H1 (cell line): ENCODE data around the gene QSOX2. TPM values are rescaled to one million over a fixed set of nuclear protein-coding genes. Genes with fewer than 3 reads are reported as not detected.
A peak's percentile ranks its signal among the peaks of the same experiment; 100 is the strongest.

Source experiments
- CTCF ChIA-PET: fragments of 300-600 bp; sonication (Branson Sonifier 250); formaldehyde crosslinking; loops from one replicate; lab custom pipeline; 2021; ENCODE audit not compliant: partially characterized antibody; lab: Charles Lee
- POLR2A ChIA-PET: fragments of 300-600 bp; sonication (Branson Sonifier 250); formaldehyde crosslinking; loops from one replicate; lab custom pipeline; 2021; ENCODE audit warnings: inconsistent platforms; ENCODE audit not compliant: partially characterized antibody; lab: Charles Lee
- DNase-seq, 2 experiments: peaks; one replicate each; pipeline versions ENCODE4 v3.0.0 to v3.0.0-alpha.2; 2010 to 2022; ENCODE audit warnings: low spot score in 2 of 2, low read depth in 1 of 2, mixed read lengths in 1 of 2
- FAIRE-seq: peaks from 2 replicates; lab custom pipeline; 2011; peaks lifted over from hg19 to GRCh38; lab: Jason Lieb, UNC
- H2AFZ ChIP-seq: 2 replicates; pipeline ENCODE4 v1.8.1; 2012; ENCODE audit warnings: low read length, inconsistent platforms
- H2AK5ac ChIP-seq: 2 replicates; pipeline ENCODE4 v1.6.1; 2013; ENCODE audit warnings: low read depth, low read length
- H2BK120ac ChIP-seq: replicated peaks from 2 replicates; pipeline ENCODE3; 2013; ENCODE audit warnings: low read depth, low read length, inconsistent platforms
- H2BK12ac ChIP-seq: 2 replicates; pipeline ENCODE4 v1.6.1; 2013; ENCODE audit warnings: low read depth, low read length
- H2BK15ac ChIP-seq: 2 replicates; pipeline ENCODE4 v1.6.1; 2013; ENCODE audit warnings: low read length
- H2BK20ac ChIP-seq: 2 replicates; pipeline ENCODE4 v1.6.1; 2013; ENCODE audit warnings: low read length
- H2BK5ac ChIP-seq: 2 replicates; pipeline ENCODE4 v1.6.1; 2013; ENCODE audit warnings: low read depth, low read length
- H3K14ac ChIP-seq: 2 replicates; pipeline ENCODE4 v1.6.1; 2013; ENCODE audit warnings: inconsistent platforms; ENCODE audit not compliant: insufficient read length
- H3K18ac ChIP-seq: 2 replicates; pipeline ENCODE4 v1.6.1; 2013; ENCODE audit warnings: low read length; ENCODE audit errors: extremely low read depth
- H3K23ac ChIP-seq: 2 replicates; pipeline ENCODE4 v1.6.1; 2013; ENCODE audit warnings: inconsistent platforms; ENCODE audit not compliant: insufficient read length
- H3K23me2 ChIP-seq: 2 replicates; pipeline ENCODE4 v1.6.1; 2013; ENCODE audit warnings: low read depth, low read length
- H3K27ac ChIP-seq: 2 replicates; pipeline ENCODE4 v1.6.1; 2011; ENCODE audit warnings: low read depth, low read length, inconsistent platforms
- H3K27me3 ChIP-seq, 4 experiments: replicated peaks in 1 of 4; 1 replicate in 1 of 4; 2 replicates in 3 of 4; pipeline versions ENCODE4 v1.6.1 to v1.8.1; 2011 to 2013; ENCODE audit warnings: low read length in 3 of 4, mild to moderate bottlenecking in 3 of 4, inconsistent platforms in 2 of 4, mixed read lengths in 2 of 4, moderate library complexity in 1 of 4; ENCODE audit not compliant: control insufficient read depth in 3 of 4, insufficient read depth in 3 of 4; ENCODE audit errors: extremely low read depth in 1 of 4
- H3K36me3 ChIP-seq, 4 experiments: 2 replicates each; pipeline versions ENCODE4 v1.6.1 to v1.8.1; 2011 to 2013; ENCODE audit warnings: mild to moderate bottlenecking in 4 of 4, low read length in 3 of 4, moderate library complexity in 2 of 4, control low read depth in 1 of 4, inconsistent platforms in 1 of 4; ENCODE audit not compliant: insufficient read depth in 4 of 4, control insufficient read depth in 2 of 4
- H3K4ac ChIP-seq: replicated peaks from 2 replicates; pipeline ENCODE3; 2013; ENCODE audit warnings: low read length, low read depth, mixed read lengths, inconsistent platforms; ENCODE audit not compliant: insufficient read length
- H3K4me1 ChIP-seq, 4 experiments: replicated peaks in 1 of 4; 1 replicate in 1 of 4; 2 replicates in 3 of 4; pipeline versions ENCODE4 v1.6.1 to v1.8.1; 2011 to 2013; ENCODE audit warnings: low read length in 3 of 4, inconsistent platforms in 2 of 4, mixed read lengths in 1 of 4; ENCODE audit not compliant: insufficient read depth in 4 of 4, control insufficient read depth in 3 of 4
- H3K4me2 ChIP-seq, 2 experiments: 2 replicates each; pipeline versions ENCODE4 v1.6.1 to v1.8.1; 2011 to 2013; ENCODE audit warnings: low read depth in 2 of 2, low read length in 2 of 2, control low read depth in 1 of 2, inconsistent platforms in 1 of 2, mild to moderate bottlenecking in 1 of 2; ENCODE audit not compliant: insufficient read depth in 1 of 2
- H3K4me3 ChIP-seq, 4 experiments: fragments of 200-600, 300-600 bp in 1 of 4; sonication (generic), shearing (Covaris generic), sonication (Bioruptor Twin) in 1 of 4; 2 replicates each; pipeline versions ENCODE4 v1.5.1 to v1.8.1; 2011 to 2016; ENCODE audit warnings: low read length in 4 of 4, low read depth in 3 of 4, control low read depth in 2 of 4, inconsistent platforms in 2 of 4, mild to moderate bottlenecking in 2 of 4, mixed read lengths in 1 of 4, moderate library complexity in 1 of 4; ENCODE audit not compliant: insufficient read depth in 2 of 4; ENCODE audit errors: extremely low read depth in 1 of 4
- H3K56ac ChIP-seq: replicated peaks from 2 replicates; pipeline ENCODE3; 2013; ENCODE audit warnings: low read depth, mild to moderate bottlenecking, mixed read lengths, low read length, inconsistent platforms; ENCODE audit not compliant: insufficient read length
- H3K79me1 ChIP-seq: 2 replicates; pipeline ENCODE4 v1.6.1; 2013; ENCODE audit warnings: low read depth, low read length, control low read depth
- H3K79me2 ChIP-seq, 2 experiments: 2 replicates each; pipeline versions ENCODE4 v1.6.1 to v1.8.1; 2012 to 2013; ENCODE audit warnings: low read length in 2 of 2, mild to moderate bottlenecking in 2 of 2, inconsistent platforms in 1 of 2; ENCODE audit not compliant: insufficient read depth in 2 of 2, control insufficient read depth in 1 of 2
- H3K9ac ChIP-seq, 4 experiments: replicated peaks in 1 of 4; 1 replicate in 1 of 4; 2 replicates in 3 of 4; pipeline versions ENCODE4 v1.6.1 to v1.8.1; 2011 to 2013; ENCODE audit warnings: low read depth in 3 of 4, low read length in 3 of 4, control low read depth in 2 of 4, mild to moderate bottlenecking in 2 of 4, moderate library complexity in 2 of 4, inconsistent platforms in 1 of 4; ENCODE audit errors: extremely low read depth in 1 of 4
- H3K9me3 ChIP-seq, 2 experiments: 2 replicates each; pipeline versions ENCODE4 v1.6.1 to v1.8.1; 2012 to 2013; ENCODE audit warnings: mild to moderate bottlenecking in 2 of 2, moderate library complexity in 2 of 2, control low read depth in 1 of 2, inconsistent platforms in 1 of 2, low read depth in 1 of 2, low read length in 1 of 2, mixed read lengths in 1 of 2; ENCODE audit not compliant: insufficient read depth in 2 of 2
- H4K20me1 ChIP-seq, 2 experiments: replicated peaks in 1 of 2; 2 replicates each; pipeline versions ENCODE3 to v1.8.1; 2011 to 2013; ENCODE audit warnings: inconsistent platforms in 2 of 2, low read length in 2 of 2, mild to moderate bottlenecking in 1 of 2; ENCODE audit not compliant: insufficient read depth in 2 of 2, control insufficient read depth in 1 of 2
- H4K5ac ChIP-seq: 2 replicates; pipeline ENCODE4 v1.6.1; 2013; ENCODE audit warnings: low read length, low read depth, mixed read lengths, inconsistent platforms; ENCODE audit not compliant: insufficient read length
- H4K8ac ChIP-seq: 2 replicates; pipeline ENCODE4 v1.8.0; 2013; ENCODE audit warnings: mild to moderate bottlenecking, moderate library complexity, low read length, inconsistent platforms; ENCODE audit not compliant: insufficient read depth; ENCODE audit errors: extremely low read depth
- H4K91ac ChIP-seq: replicated peaks from 2 replicates; pipeline ENCODE3; 2013; ENCODE audit warnings: low read length, mixed read lengths, inconsistent platforms; ENCODE audit not compliant: insufficient read length
- ATF2 ChIP-seq: IDR thresholded peaks from 2 replicates; pipeline ENCODE4 v1.6.1; 2012; ENCODE audit warnings: low read length, inconsistent platforms
- EGR1 ChIP-seq: IDR thresholded peaks from 2 replicates; pipeline ENCODE4 v1.6.1; 2011; ENCODE audit warnings: low read depth, low read length, borderline replicate concordance
- FOSL1 ChIP-seq: IDR thresholded peaks from 2 replicates; pipeline ENCODE4 v1.6.1; 2011; ENCODE audit warnings: mild to moderate bottlenecking, low read depth, low read length, moderate library complexity; ENCODE audit not compliant: insufficient read depth
- HDAC2 ChIP-seq, 2 experiments: fragments of 300-600 bp in 1 of 2; sonication (generic) in 1 of 2; IDR thresholded peaks; 2 replicates each; pipeline ENCODE4 v1.6.1; 2011 to 2012; ENCODE audit warnings: low read depth in 2 of 2, low read length in 2 of 2, mild to moderate bottlenecking in 2 of 2, moderate library complexity in 2 of 2, borderline replicate concordance in 1 of 2, inconsistent platforms in 1 of 2
- MAFK ChIP-seq: IDR thresholded peaks from 2 replicates; pipeline ENCODE4 v1.6.1; 2012; ENCODE audit warnings: low read depth, mild to moderate bottlenecking, improper control_type of control experiment, low read length
- NANOG ChIP-seq: IDR thresholded peaks from 2 replicates; pipeline ENCODE4 v1.6.1; 2011; ENCODE audit warnings: low read length, low read depth, mild to moderate bottlenecking, inconsistent platforms; ENCODE audit not compliant: insufficient read depth, poor library complexity, severe bottlenecking
- POLR2A ChIP-seq, 2 experiments: IDR thresholded peaks; 1 replicate in 1 of 2; 2 replicates in 1 of 2; pipeline ENCODE4 v1.6.1; 2011; ENCODE audit warnings: low read depth in 2 of 2, low read length in 2 of 2, mild to moderate bottlenecking in 2 of 2; ENCODE audit errors: control extremely low read depth in 1 of 2
- RFX5 ChIP-seq: IDR thresholded peaks from 2 replicates; pipeline ENCODE4 v1.6.1; 2011; ENCODE audit warnings: low read depth, low read length, improper control_type of control experiment, borderline replicate concordance
- SIRT6 ChIP-seq: IDR thresholded peaks from one replicate; pipeline ENCODE4 v1.7.1; 2012; ENCODE audit warnings: low read length, inconsistent platforms
- WGBS, 2 experiments: shearing (Covaris generic) in 1 of 2; methylation state at CpG; one replicate each; pipeline versions ENCODE4 v1.1.6 to v1.1.7; 2013 to 2015; ENCODE audit warnings: low lambda C conversion rate in 2 of 2, mixed read lengths in 2 of 2, inconsistent platforms in 1 of 2, low coverage in 1 of 2, missing lambda C conversion rate in 1 of 2; ENCODE audit not compliant: insufficient replicate concordance in 2 of 2, insufficient coverage in 1 of 2, insufficient read length in 1 of 2; ENCODE audit errors: extremely low coverage in 1 of 2, missing lambda C conversion rate in 1 of 2; 5-methylcytosine and 5-hydroxymethylcytosine counted together
- polyA plus RNA-seq, 7 experiments: library from polyadenylated mRNA; depleted of rRNA in 3 of 7; stranded (reverse) in 5 of 7; unstranded in 2 of 7; fragments of >200 nt in 5 of 7; fragments of 200-250 nt in 2 of 7; gene quantifications; 1 replicate in 5 of 7; 2 replicates in 1 of 7; 4 replicates in 1 of 7; pipeline versions ENCODE4 v1.2.1 to v1.2.3, GENCODE V29; 2011 to 2013; ENCODE audit warnings: missing spikeins in 2 of 7, mixed read lengths in 2 of 7
- total RNA-seq: library from RNA; stranded (reverse); fragmentation: NEBNext Ultra II Directional; extraction: Animal tissue kit (Norgen Biotek cat#: 25700); gene quantifications from 2 replicates; pipeline ENCODE4 v1.2.1, GENCODE V29; 2021

The QSOX2 gene
- total and polyA plus RNA-seq, 2 of the 8 experiments (the other 6 are each of a cell fraction or from before 2014, with no cell fraction given): 18.0 to 28.6 TPM

- POLR2A ChIA-PET: interaction anchor here (0.8 kb wide), 1 partner anchor 34 kb away, joined by 3 read pairs; no protein-coding TSS in a partner anchor
- no peak overlapping the region for H3K27ac ChIP-seq
- H3K9me3 ChIP-seq: no peaks in the 10 kb centered on the region
- H2AK5ac ChIP-seq: peak overlapping the region; percentile 5; the same call in 1 of the 2 replicates
- H3K14ac ChIP-seq: no peak overlapping the region
- peak overlapping the region in 1 of 4 experiments; percentile 8; a peak in 1 of 7 replicates for H3K9ac ChIP-seq
- no peak overlapping the region for H3K4me3 ChIP-seq
- no peak for FAIRE-seq
- H3K18ac ChIP-seq: no peak overlapping the region
- no peak overlapping the region for H2BK20ac ChIP-seq
- H3K79me2 ChIP-seq: peaks cover 6 to 79% of the 10 kb centered on the region in 2 experiments; a peak in 3 of 4 replicates
- 94% methylated on average over 15 of the region's 15 CpGs; no CpG with 5 or more reads in 1 of the 2 experiments for WGBS, 2 experiments
- H3K56ac ChIP-seq: no peak overlapping the region
- H3K27me3 ChIP-seq: no peaks in the 10 kb centered on the region
- no peak for DNase-seq
- H4K91ac ChIP-seq: no peak overlapping the region
- no peak overlapping the region for H2BK15ac ChIP-seq
- H2BK5ac ChIP-seq: 0 out of 2 replicates have a peak overlapping the region, but pooled peaks have one; percentile 81
- CTCF ChIA-PET: interaction anchor here (0.8 to 1.6 kb wide), 6 partner anchors 8 to 49 kb away, joined by 3 to 8 read pairs (median 4); no protein-coding TSS in a partner anchor
- no peak overlapping the region for H2BK12ac ChIP-seq
- H2AFZ ChIP-seq: no peak overlapping the region
- no peak overlapping the region for H3K4me2 ChIP-seq
- no peak overlapping the region for H3K23ac ChIP-seq
- H3K79me1 ChIP-seq: peaks cover 21% of the 10 kb centered on the region
- peaks cover 16 to 18% of the 10 kb centered on the region in 2 experiments for H4K20me1 ChIP-seq
- H3K36me3 ChIP-seq: peaks cover 0 to 14% (median 1%) of the 10 kb centered on the region in 4 experiments; a peak in 2 of 8 replicates
- H4K5ac ChIP-seq: no peak overlapping the region
- no peaks in the 10 kb centered on the region for H3K23me2 ChIP-seq
- H4K8ac ChIP-seq: no peak overlapping the region
- H3K4me1 ChIP-seq: no peaks in the 10 kb centered on the region; a peak in 1 of 7 replicates
- H2BK120ac ChIP-seq: no peak overlapping the region
- no peak overlapping the region for H3K4ac ChIP-seq
- no peak for TF ChIP-seq ATF2
- no peak for TF ChIP-seq MAFK
- TF ChIP-seq HDAC2 (IDR thresholded peaks at IDR 0.05; ENCODE audit: borderline replicate concordance in 1 of 2, low read depth in 2 of 2, low read length in 2 of 2): no peak
- TF ChIP-seq NANOG: no peak
- TF ChIP-seq SIRT6: no peak
- no peak for TF ChIP-seq POLR2A (IDR thresholded peaks at IDR 0.05; ENCODE audit: control extremely low read depth in 1 of 2, low read depth in 2 of 2, low read length in 2 of 2)
- TF ChIP-seq FOSL1: no peak
- no peak for TF ChIP-seq EGR1
- no peak for TF ChIP-seq RFX5
Measured at GRCh38 chr9:136233411-136233810, 12.2 kb downstream of the QSOX2 start.
